H1 (cell line): ENCODE data around the gene ZBTB7B. TPM values are rescaled to one million over a fixed set of nuclear protein-coding genes. Genes with fewer than 3 reads are reported as not detected.

Source experiments
- CTCF ChIA-PET: fragments of 300-600 bp; sonication (Branson Sonifier 250); formaldehyde crosslinking; loops from one replicate; lab custom pipeline; 2021; ENCODE audit not compliant: partially characterized antibody; lab: Charles Lee
- POLR2A ChIA-PET: fragments of 300-600 bp; sonication (Branson Sonifier 250); formaldehyde crosslinking; loops from one replicate; lab custom pipeline; 2021; ENCODE audit warnings: inconsistent platforms; ENCODE audit not compliant: partially characterized antibody; lab: Charles Lee
- DNase-seq, 2 experiments: peaks; one replicate each; pipeline versions ENCODE4 v3.0.0 to v3.0.0-alpha.2; 2010 to 2022; ENCODE audit warnings: low spot score in 2 of 2, low read depth in 1 of 2, mixed read lengths in 1 of 2
- FAIRE-seq: peaks from 2 replicates; lab custom pipeline; 2011; peaks lifted over from hg19 to GRCh38; lab: Jason Lieb, UNC
- H2AFZ ChIP-seq: 2 replicates; pipeline ENCODE4 v1.8.1; 2012; ENCODE audit warnings: low read length, inconsistent platforms
- H2AK5ac ChIP-seq: 2 replicates; pipeline ENCODE4 v1.6.1; 2013; ENCODE audit warnings: low read depth, low read length
- H2BK120ac ChIP-seq: replicated peaks from 2 replicates; pipeline ENCODE3; 2013; ENCODE audit warnings: low read depth, low read length, inconsistent platforms
- H2BK12ac ChIP-seq: 2 replicates; pipeline ENCODE4 v1.6.1; 2013; ENCODE audit warnings: low read depth, low read length
- H2BK15ac ChIP-seq: 2 replicates; pipeline ENCODE4 v1.6.1; 2013; ENCODE audit warnings: low read length
- H2BK20ac ChIP-seq: 2 replicates; pipeline ENCODE4 v1.6.1; 2013; ENCODE audit warnings: low read length
- H2BK5ac ChIP-seq: 2 replicates; pipeline ENCODE4 v1.6.1; 2013; ENCODE audit warnings: low read depth, low read length
- H3K14ac ChIP-seq: 2 replicates; pipeline ENCODE4 v1.6.1; 2013; ENCODE audit warnings: inconsistent platforms; ENCODE audit not compliant: insufficient read length
- H3K18ac ChIP-seq: 2 replicates; pipeline ENCODE4 v1.6.1; 2013; ENCODE audit warnings: low read length; ENCODE audit errors: extremely low read depth
- H3K23ac ChIP-seq: 2 replicates; pipeline ENCODE4 v1.6.1; 2013; ENCODE audit warnings: inconsistent platforms; ENCODE audit not compliant: insufficient read length
- H3K23me2 ChIP-seq: 2 replicates; pipeline ENCODE4 v1.6.1; 2013; ENCODE audit warnings: low read depth, low read length
- H3K27ac ChIP-seq: 2 replicates; pipeline ENCODE4 v1.6.1; 2011; ENCODE audit warnings: low read depth, low read length, inconsistent platforms
- H3K27me3 ChIP-seq, 4 experiments: replicated peaks in 1 of 4; 1 replicate in 1 of 4; 2 replicates in 3 of 4; pipeline versions ENCODE4 v1.6.1 to v1.8.1; 2011 to 2013; ENCODE audit warnings: low read length in 3 of 4, mild to moderate bottlenecking in 3 of 4, inconsistent platforms in 2 of 4, mixed read lengths in 2 of 4, moderate library complexity in 1 of 4; ENCODE audit not compliant: control insufficient read depth in 3 of 4, insufficient read depth in 3 of 4; ENCODE audit errors: extremely low read depth in 1 of 4
- H3K36me3 ChIP-seq, 4 experiments: 2 replicates each; pipeline versions ENCODE4 v1.6.1 to v1.8.1; 2011 to 2013; ENCODE audit warnings: mild to moderate bottlenecking in 4 of 4, low read length in 3 of 4, moderate library complexity in 2 of 4, control low read depth in 1 of 4, inconsistent platforms in 1 of 4; ENCODE audit not compliant: insufficient read depth in 4 of 4, control insufficient read depth in 2 of 4
- H3K4ac ChIP-seq: replicated peaks from 2 replicates; pipeline ENCODE3; 2013; ENCODE audit warnings: low read length, low read depth, mixed read lengths, inconsistent platforms; ENCODE audit not compliant: insufficient read length
- H3K4me1 ChIP-seq, 4 experiments: replicated peaks in 1 of 4; 1 replicate in 1 of 4; 2 replicates in 3 of 4; pipeline versions ENCODE4 v1.6.1 to v1.8.1; 2011 to 2013; ENCODE audit warnings: low read length in 3 of 4, inconsistent platforms in 2 of 4, mixed read lengths in 1 of 4; ENCODE audit not compliant: insufficient read depth in 4 of 4, control insufficient read depth in 3 of 4
- H3K4me2 ChIP-seq, 2 experiments: 2 replicates each; pipeline versions ENCODE4 v1.6.1 to v1.8.1; 2011 to 2013; ENCODE audit warnings: low read depth in 2 of 2, low read length in 2 of 2, control low read depth in 1 of 2, inconsistent platforms in 1 of 2, mild to moderate bottlenecking in 1 of 2; ENCODE audit not compliant: insufficient read depth in 1 of 2
- H3K4me3 ChIP-seq, 4 experiments: fragments of 200-600, 300-600 bp in 1 of 4; sonication (generic), shearing (Covaris generic), sonication (Bioruptor Twin) in 1 of 4; 2 replicates each; pipeline versions ENCODE4 v1.5.1 to v1.8.1; 2011 to 2016; ENCODE audit warnings: low read length in 4 of 4, low read depth in 3 of 4, control low read depth in 2 of 4, inconsistent platforms in 2 of 4, mild to moderate bottlenecking in 2 of 4, mixed read lengths in 1 of 4, moderate library complexity in 1 of 4; ENCODE audit not compliant: insufficient read depth in 2 of 4; ENCODE audit errors: extremely low read depth in 1 of 4
- H3K56ac ChIP-seq: replicated peaks from 2 replicates; pipeline ENCODE3; 2013; ENCODE audit warnings: low read depth, mild to moderate bottlenecking, mixed read lengths, low read length, inconsistent platforms; ENCODE audit not compliant: insufficient read length
- H3K79me1 ChIP-seq: 2 replicates; pipeline ENCODE4 v1.6.1; 2013; ENCODE audit warnings: low read depth, low read length, control low read depth
- H3K79me2 ChIP-seq, 2 experiments: 2 replicates each; pipeline versions ENCODE4 v1.6.1 to v1.8.1; 2012 to 2013; ENCODE audit warnings: low read length in 2 of 2, mild to moderate bottlenecking in 2 of 2, inconsistent platforms in 1 of 2; ENCODE audit not compliant: insufficient read depth in 2 of 2, control insufficient read depth in 1 of 2
- H3K9ac ChIP-seq, 4 experiments: replicated peaks in 1 of 4; 1 replicate in 1 of 4; 2 replicates in 3 of 4; pipeline versions ENCODE4 v1.6.1 to v1.8.1; 2011 to 2013; ENCODE audit warnings: low read depth in 3 of 4, low read length in 3 of 4, control low read depth in 2 of 4, mild to moderate bottlenecking in 2 of 4, moderate library complexity in 2 of 4, inconsistent platforms in 1 of 4; ENCODE audit errors: extremely low read depth in 1 of 4
- H3K9me3 ChIP-seq, 2 experiments: 2 replicates each; pipeline versions ENCODE4 v1.6.1 to v1.8.1; 2012 to 2013; ENCODE audit warnings: mild to moderate bottlenecking in 2 of 2, moderate library complexity in 2 of 2, control low read depth in 1 of 2, inconsistent platforms in 1 of 2, low read depth in 1 of 2, low read length in 1 of 2, mixed read lengths in 1 of 2; ENCODE audit not compliant: insufficient read depth in 2 of 2
- H4K20me1 ChIP-seq, 2 experiments: replicated peaks in 1 of 2; 2 replicates each; pipeline versions ENCODE3 to v1.8.1; 2011 to 2013; ENCODE audit warnings: inconsistent platforms in 2 of 2, low read length in 2 of 2, mild to moderate bottlenecking in 1 of 2; ENCODE audit not compliant: insufficient read depth in 2 of 2, control insufficient read depth in 1 of 2
- H4K5ac ChIP-seq: 2 replicates; pipeline ENCODE4 v1.6.1; 2013; ENCODE audit warnings: low read length, low read depth, mixed read lengths, inconsistent platforms; ENCODE audit not compliant: insufficient read length
- H4K8ac ChIP-seq: 2 replicates; pipeline ENCODE4 v1.8.0; 2013; ENCODE audit warnings: mild to moderate bottlenecking, moderate library complexity, low read length, inconsistent platforms; ENCODE audit not compliant: insufficient read depth; ENCODE audit errors: extremely low read depth
- H4K91ac ChIP-seq: replicated peaks from 2 replicates; pipeline ENCODE3; 2013; ENCODE audit warnings: low read length, mixed read lengths, inconsistent platforms; ENCODE audit not compliant: insufficient read length
- ASH2L ChIP-seq: fragments of 200-600, 300-600 bp; sonication (generic); IDR thresholded peaks from one replicate; pipeline ENCODE4 v1.7.1; 2017; ENCODE audit warnings: low read length
- CHD1 ChIP-seq: IDR thresholded peaks from 2 replicates; pipeline ENCODE4 v1.6.1; 2012; ENCODE audit warnings: low read depth, low read length, improper control_type of control experiment
- CREB1 ChIP-seq: IDR thresholded peaks from 2 replicates; pipeline ENCODE4 v1.6.1; 2012; ENCODE audit warnings: inconsistent platforms
- HDAC2 ChIP-seq, 2 experiments: fragments of 300-600 bp in 1 of 2; sonication (generic) in 1 of 2; IDR thresholded peaks; 2 replicates each; pipeline ENCODE4 v1.6.1; 2011 to 2012; ENCODE audit warnings: low read depth in 2 of 2, low read length in 2 of 2, mild to moderate bottlenecking in 2 of 2, moderate library complexity in 2 of 2, borderline replicate concordance in 1 of 2, inconsistent platforms in 1 of 2
- HDAC6 ChIP-seq: IDR thresholded peaks from one replicate; pipeline ENCODE4 v1.7.1; 2012; ENCODE audit warnings: low read depth, mild to moderate bottlenecking, inconsistent platforms, low read length, moderate library complexity
- MAFK ChIP-seq: IDR thresholded peaks from 2 replicates; pipeline ENCODE4 v1.6.1; 2012; ENCODE audit warnings: low read depth, mild to moderate bottlenecking, improper control_type of control experiment, low read length
- NANOG ChIP-seq: IDR thresholded peaks from 2 replicates; pipeline ENCODE4 v1.6.1; 2011; ENCODE audit warnings: low read length, low read depth, mild to moderate bottlenecking, inconsistent platforms; ENCODE audit not compliant: insufficient read depth, poor library complexity, severe bottlenecking
- RNF2 ChIP-seq: fragments of 200-900, 300-1000 bp; sonication (generic); IDR thresholded peaks from 2 replicates; pipeline ENCODE4 v1.7.1; 2016; ENCODE audit warnings: borderline replicate concordance, low read depth, mild to moderate bottlenecking, antibody characterized with exemption, low read length; ENCODE audit not compliant: poor library complexity, severe bottlenecking; ENCODE audit errors: missing control alignments
- SIN3A ChIP-seq, 2 experiments: IDR thresholded peaks in 1 of 2; conservative IDR thresholded peaks in 1 of 2; 2 replicates each; pipeline ENCODE4 v1.6.1; 2011 to 2012; ENCODE audit warnings: low read length in 2 of 2, improper control_type of control experiment in 1 of 2, low read depth in 1 of 2, mild to moderate bottlenecking in 1 of 2
- SRF ChIP-seq: IDR thresholded peaks from 2 replicates; pipeline ENCODE4 v1.6.1; 2011; ENCODE audit warnings: mild to moderate bottlenecking, low read depth, low read length, moderate library complexity
- TBP ChIP-seq: IDR thresholded peaks from 2 replicates; pipeline ENCODE4 v1.6.1; 2011; ENCODE audit warnings: low read depth, low read length, improper control_type of control experiment
- TCF12 ChIP-seq: IDR thresholded peaks from 2 replicates; pipeline ENCODE4 v1.6.1; 2011; ENCODE audit warnings: low read depth, mild to moderate bottlenecking, low read length
- ZNF274 ChIP-seq: IDR thresholded peaks from 2 replicates; pipeline ENCODE4 v1.7.0; 2012; ENCODE audit warnings: low read length, borderline replicate concordance; ENCODE audit errors: extremely low read depth
- WGBS, 2 experiments: shearing (Covaris generic) in 1 of 2; methylation state at CpG; one replicate each; pipeline versions ENCODE4 v1.1.6 to v1.1.7; 2013 to 2015; ENCODE audit warnings: low lambda C conversion rate in 2 of 2, mixed read lengths in 2 of 2, inconsistent platforms in 1 of 2, low coverage in 1 of 2, missing lambda C conversion rate in 1 of 2; ENCODE audit not compliant: insufficient replicate concordance in 2 of 2, insufficient coverage in 1 of 2, insufficient read length in 1 of 2; ENCODE audit errors: extremely low coverage in 1 of 2, missing lambda C conversion rate in 1 of 2; 5-methylcytosine and 5-hydroxymethylcytosine counted together
- polyA plus RNA-seq, 7 experiments: library from polyadenylated mRNA; depleted of rRNA in 3 of 7; stranded (reverse) in 5 of 7; unstranded in 2 of 7; fragments of >200 nt in 5 of 7; fragments of 200-250 nt in 2 of 7; gene quantifications; 1 replicate in 5 of 7; 2 replicates in 1 of 7; 4 replicates in 1 of 7; pipeline versions ENCODE4 v1.2.1 to v1.2.3, GENCODE V29; 2011 to 2013; ENCODE audit warnings: missing spikeins in 2 of 7, mixed read lengths in 2 of 7
- total RNA-seq: library from RNA; stranded (reverse); fragmentation: NEBNext Ultra II Directional; extraction: Animal tissue kit (Norgen Biotek cat#: 25700); gene quantifications from 2 replicates; pipeline ENCODE4 v1.2.1, GENCODE V29; 2021

ZBTB7B gene
- total and polyA plus RNA-seq, 2 of the 8 experiments (the other 6 are each of a cell fraction or from before 2014, with no cell fraction given): 24.5 to 36.9 TPM

GRCh38 chr1:155001425-155001674 lies 1.3 kb upstream of the ZBTB7B start:
- H3K56ac ChIP-seq: no peak overlapping the region
- H2BK120ac ChIP-seq: no peak overlapping the region
- H4K8ac ChIP-seq: 0 out of 2 replicates have a peak overlapping the region, but pooled peaks have one; percentile 93
- H2BK5ac ChIP-seq: peak overlapping the region; percentile 87
- no peaks in the 10 kb centered on the region for H3K9me3 ChIP-seq
- peaks cover 0 to 2% (median 0%) of the 10 kb centered on the region in 4 experiments; a peak in 2 of 8 replicates for H3K36me3 ChIP-seq
- TF ChIP-seq TBP: peak; percentile 5; the same call in 1 of the 2 replicates
- TF ChIP-seq MAFK: no peak
- no peak for TF ChIP-seq SRF
- TF ChIP-seq NANOG: no peak
- TF ChIP-seq ZNF274: no peak
- TF ChIP-seq CHD1: no peak
- peak; percentile 49 for TF ChIP-seq ASH2L
- TF ChIP-seq RNF2: no peak
- TF ChIP-seq TCF12: no peak
- TF ChIP-seq HDAC6: no peak
- TF ChIP-seq HDAC2 (IDR thresholded peaks at IDR 0.05; ENCODE audit: borderline replicate concordance in 1 of 2, low read depth in 2 of 2, low read length in 2 of 2): peak; percentile 9 to 45; a peak in 1 of 4 replicates
- TF ChIP-seq SIN3A (conservative IDR thresholded peaks at IDR 0.05 in 1 of 2, IDR thresholded peaks at IDR 0.05 in 1 of 2; ENCODE audit: low read depth in 1 of 2, low read length in 2 of 2): no peak
- no peak for TF ChIP-seq CREB1
- peak overlapping the region; percentile 61 to 77 (median 63) for H3K4me3 ChIP-seq
- peak overlapping the region; percentile 80 for H2BK12ac ChIP-seq
- peak overlapping the region; percentile 74 for H3K4ac ChIP-seq
- H3K27ac ChIP-seq: no peak overlapping the region; the same call in 1 of the 2 replicates
- peak overlapping the region in 2 of 4 experiments; percentile 43 to 60; a peak in 2 of 7 replicates for H3K9ac ChIP-seq
- no peak overlapping the region for H3K14ac ChIP-seq
- no peak overlapping the region for H2AFZ ChIP-seq
- H3K79me2 ChIP-seq: peaks cover 0 to 33% of the 10 kb centered on the region in 2 experiments; a peak in 2 of 4 replicates
- no peak for FAIRE-seq
- DNase-seq: no peak
- ChIA-PET POLR2A (interaction anchor here (0.6 to 42.8 kb wide), 7 partner anchors 14 to 864 kb away, joined by 3 to 702 read pairs (median 4); partner anchors contain the start of genes CKS1B, EFNA3, EFNA4 and FLAD1), CTCF (interaction anchor here (0.9 to 14.0 kb wide), 7 partner anchors 13 to 90 kb away, joined by 3 to 334 read pairs (median 113); partner anchors contain the start of genes CKS1B, EFNA3, EFNA4 and FLAD1)
- H4K5ac ChIP-seq: peak overlapping the region; percentile 50
- peak overlapping the region; percentile 79 to 87 for H3K4me2 ChIP-seq
- no peak overlapping the region for H2BK15ac ChIP-seq
- peak overlapping the region; percentile 72; the same call in 1 of the 2 replicates for H2BK20ac ChIP-seq
- no peaks in the 10 kb centered on the region for H3K27me3 ChIP-seq
- H2AK5ac ChIP-seq: no peak overlapping the region
- H3K79me1 ChIP-seq: peaks cover 4% of the 10 kb centered on the region; the same call in 1 of the 2 replicates
- H3K4me1 ChIP-seq: peaks cover 6 to 18% (median 14%) of the 10 kb centered on the region in 4 experiments
- H3K23me2 ChIP-seq: peaks cover 18% of the 10 kb centered on the region; the same call in 1 of the 2 replicates
- H4K20me1 ChIP-seq: peaks cover 0 to 8% of the 10 kb centered on the region in 2 experiments
- WGBS, 2 experiments: 0% methylated on average over 7 of the region's 11 CpGs; no CpG with 5 or more reads in 1 of the 2 experiments
- H3K18ac ChIP-seq: peak overlapping the region; percentile 83
- H3K23ac ChIP-seq: no peak overlapping the region
- H4K91ac ChIP-seq: peak overlapping the region; percentile 8
